LHCN-M2 (cell line): ENCODE measurements around the gene DYRK2. TPM values are rescaled to one million over a fixed set of nuclear protein-coding genes. Genes with fewer than 3 reads are reported as not detected.

Experiments used
- DNase-seq: peaks from one replicate; pipeline ENCODE4 v3.0.0-alpha.2; 2012; ENCODE audit warnings: low read depth
- total RNA-seq: library from RNA; depleted of rRNA; stranded (reverse); fragments of >200 nt; gene quantifications from 2 replicates; pipeline ENCODE4 v1.2.3, GENCODE V29; 2014

Gene DYRK2
- total RNA-seq, 1 experiment from 2014 or later = 13.9 TPM

- peak; percentile 60 for DNase-seq
Measured at GRCh38 chr12:67701121-67701520, 52.6 kb downstream of the DYRK2 start.

- DNase-seq = no peak
Measured at GRCh38 chr12:67702136-67702535, 53.6 kb downstream of the DYRK2 start.

GRCh38 chr12:67704071-67704470 is 55.5 kb downstream of the DYRK2 start:
- DNase-seq = no peak

- peak; percentile 83 for DNase-seq
Measured at GRCh38 chr12:67705394-67706370, 57.1 kb downstream of the DYRK2 start.

- DNase-seq = no peak
Measured at GRCh38 chr12:67709367-67709954, 60.9 kb downstream of the DYRK2 start.

GRCh38 chr12:67710582-67710981 is 62.0 kb downstream of the DYRK2 start:
- DNase-seq = peak; percentile 81

- no peak for DNase-seq
Measured at GRCh38 chr12:67712011-67712410, 63.5 kb downstream of the DYRK2 start.

GRCh38 chr12:67714648-67715047 is 66.1 kb downstream of the DYRK2 start:
- DNase-seq = no peak
